B cell (primary cell): Measurements from ENCODE around the gene NAGPA. TPM values are rescaled to one million over a fixed set of nuclear protein-coding genes. Genes with fewer than 3 reads are reported as not detected.

ENCODE experiments used
- ATAC-seq: fragments of 200-7000 bp; cut with Tn5 transposase; one replicate; pipeline ENCODE4 v1.10.0; 2021; ENCODE audit warnings: low read depth, mild to moderate bottlenecking, moderate number of reproducible peaks, moderate library complexity
- CTCF ChIA-PET: fragments of 350-600 bp; sonication (Branson Sonifier 250); formaldehyde crosslinking; loops from one replicate; lab custom pipeline; 2021; ENCODE audit warnings: antibody characterized with exemption, inconsistent platforms; lab: Charles Lee
- POLR2A ChIA-PET: fragments of 350-600 bp; sonication (Branson Sonifier 250); formaldehyde crosslinking; loops from one replicate; lab custom pipeline; 2021; ENCODE audit warnings: antibody characterized with exemption; lab: Charles Lee
- DNase-seq: peaks from one replicate; pipeline ENCODE4 v3.0.0; 2013
- H2AFZ ChIP-seq: 2 replicates; pipeline ENCODE4 v1.6.1; 2012; ENCODE audit warnings: mild to moderate bottlenecking, low read depth, low read length; ENCODE audit not compliant: insufficient read depth, poor library complexity, severe bottlenecking
- H3K27ac ChIP-seq, 2 donors: 1 replicate in 1 of 2; 2 replicates in 1 of 2; pipeline ENCODE4 v1.5.1; 2012 to 2013; ENCODE audit warnings: low read length in 2 of 2, mild to moderate bottlenecking in 2 of 2, moderate library complexity in 1 of 2
- H3K27me3 ChIP-seq, 4 experiments: fragments of 200-600 bp in 1 of 4; sonication (generic) in 1 of 4; replicated peaks in 1 of 4; 1 replicate in 2 of 4; 2 replicates in 2 of 4; pipeline versions ENCODE4 v1.6.1 to v1.7.0; 2013 to 2016; ENCODE audit warnings: low read length in 3 of 4, mild to moderate bottlenecking in 2 of 4, mixed read lengths in 1 of 4, moderate library complexity in 1 of 4; ENCODE audit not compliant: insufficient read depth in 4 of 4, control insufficient read depth in 3 of 4; ENCODE audit errors: control extremely low read depth in 1 of 4
- H3K36me3 ChIP-seq, 2 experiments: replicated peaks in 1 of 2; 1 replicate in 1 of 2; 2 replicates in 1 of 2; pipeline versions ENCODE4 v1.6.1 to v1.7.1; 2013; ENCODE audit warnings: low read length in 1 of 2; ENCODE audit not compliant: insufficient read depth in 2 of 2, control insufficient read depth in 1 of 2; ENCODE audit errors: control extremely low read depth in 1 of 2, extremely low read depth in 1 of 2
- H3K4me1 ChIP-seq, 2 donors: fragments of 200-600 bp in 1 of 2; sonication (generic) in 1 of 2; 1 replicate in 1 of 2; 2 replicates in 1 of 2; pipeline versions ENCODE4 v1.5.1 to v1.6.1; 2013 to 2017; ENCODE audit warnings: low read length in 2 of 2; ENCODE audit not compliant: control insufficient read depth in 2 of 2, insufficient read depth in 2 of 2
- H3K4me2 ChIP-seq: replicated peaks from 2 replicates; pipeline ENCODE3; 2012; ENCODE audit warnings: mild to moderate bottlenecking, low read depth, low read length; ENCODE audit not compliant: poor library complexity, severe bottlenecking
- H3K4me3 ChIP-seq, 5 experiments: fragments of 200-600 bp in 1 of 5; sonication (generic) in 1 of 5; 1 replicate in 3 of 5; 2 replicates in 2 of 5; pipeline versions ENCODE4 v1.5.1 to v1.7.0; 2011 to 2016; ENCODE audit warnings: low read length in 4 of 5, mild to moderate bottlenecking in 4 of 5, low read depth in 2 of 5, control low read depth in 1 of 5, moderate library complexity in 1 of 5; ENCODE audit not compliant: insufficient read depth in 1 of 5; ENCODE audit errors: control extremely low read depth in 1 of 5, extremely low read depth in 1 of 5
- H3K79me2 ChIP-seq: fragments of 200-600 bp; sonication (generic); one replicate; pipeline ENCODE4 v1.6.0; 2016; ENCODE audit warnings: low read length; ENCODE audit not compliant: control insufficient read depth, insufficient read depth
- H3K9ac ChIP-seq: fragments of 200-600 bp; sonication (generic); 2 replicates; pipeline ENCODE4 v1.6.1; 2017; ENCODE audit warnings: mild to moderate bottlenecking, low read length, moderate library complexity
- H3K9me3 ChIP-seq, 3 donors: one replicate each; pipeline versions ENCODE4 v1.6.1 to v1.7.1; 2013; ENCODE audit warnings: low read length in 2 of 3; ENCODE audit not compliant: control insufficient read depth in 2 of 3, insufficient read depth in 1 of 3; ENCODE audit errors: control extremely low read depth in 1 of 3
- H4K20me1 ChIP-seq: 2 replicates; pipeline ENCODE4 v1.6.0; 2012; ENCODE audit warnings: mild to moderate bottlenecking, low read length; ENCODE audit not compliant: insufficient read depth, control insufficient read depth, poor library complexity, severe bottlenecking
- H3K27ac Mint-ChIP-seq: one replicate; pipeline ENCODE4 v1.8.0; 2021; ENCODE audit warnings: mixed read lengths
- H3K27me3 Mint-ChIP-seq: one replicate; pipeline ENCODE4 v1.8.0; 2021; ENCODE audit warnings: mixed read lengths
- H3K4me1 Mint-ChIP-seq: one replicate; pipeline ENCODE4 v1.8.0; 2021; ENCODE audit warnings: mixed read lengths
- H3K4me3 Mint-ChIP-seq: one replicate; pipeline ENCODE4 v1.8.0; 2021; ENCODE audit warnings: mixed read lengths
- H3K9me3 Mint-ChIP-seq: one replicate; pipeline ENCODE4 v1.8.0; 2022; ENCODE audit warnings: mixed read lengths; ENCODE audit not compliant: insufficient read depth
- EZH2 ChIP-seq: IDR thresholded peaks from 2 replicates; pipeline ENCODE4 v1.6.1; 2012; ENCODE audit warnings: borderline replicate concordance, low read depth, mild to moderate bottlenecking, moderate library complexity, low read length; ENCODE audit not compliant: insufficient read depth, poor library complexity, severe bottlenecking
- WGBS: methylation state at CpG from one replicate; pipeline ENCODE4 v1.1.5; 2013; ENCODE audit warnings: missing lambda C conversion rate; ENCODE audit not compliant: insufficient coverage; 5-methylcytosine and 5-hydroxymethylcytosine counted together
- intact Hi-C: fragments of 100-400 bp; cut with micrococcal nuclease; formaldehyde crosslinking; loops from one replicate; pipeline ENCODE4 v1.10.0; 2022
- polyA plus RNA-seq: library from polyadenylated mRNA; depleted of rRNA; stranded (reverse); fragments of >200 nt; gene quantifications from 2 replicates; pipeline ENCODE4 v1.2.3, GENCODE V29; 2012
- total RNA-seq, 2 donors: library from RNA; stranded (reverse); fragments of 120-200 nt in 1 of 2; gene quantifications; 1 replicate in 1 of 2; 2 replicates in 1 of 2; pipeline versions ENCODE4 v1.2.3 to v1.2.4, GENCODE V29; 2013 to 2022
- TF ChIP-seq, protein P1 (sequence below): fragments of 200-600 bp; IDR thresholded peaks from one replicate; pipeline ENCODE4 v1.8.0; 2022; ENCODE audit warnings: antibody characterized with exemption, mild to moderate bottlenecking

The NAGPA gene
- total and polyA plus RNA-seq, 2 donors (not counting 1 experiment from before 2014, with no cell fraction given): 38.4 to 38.6 TPM

DNA sequence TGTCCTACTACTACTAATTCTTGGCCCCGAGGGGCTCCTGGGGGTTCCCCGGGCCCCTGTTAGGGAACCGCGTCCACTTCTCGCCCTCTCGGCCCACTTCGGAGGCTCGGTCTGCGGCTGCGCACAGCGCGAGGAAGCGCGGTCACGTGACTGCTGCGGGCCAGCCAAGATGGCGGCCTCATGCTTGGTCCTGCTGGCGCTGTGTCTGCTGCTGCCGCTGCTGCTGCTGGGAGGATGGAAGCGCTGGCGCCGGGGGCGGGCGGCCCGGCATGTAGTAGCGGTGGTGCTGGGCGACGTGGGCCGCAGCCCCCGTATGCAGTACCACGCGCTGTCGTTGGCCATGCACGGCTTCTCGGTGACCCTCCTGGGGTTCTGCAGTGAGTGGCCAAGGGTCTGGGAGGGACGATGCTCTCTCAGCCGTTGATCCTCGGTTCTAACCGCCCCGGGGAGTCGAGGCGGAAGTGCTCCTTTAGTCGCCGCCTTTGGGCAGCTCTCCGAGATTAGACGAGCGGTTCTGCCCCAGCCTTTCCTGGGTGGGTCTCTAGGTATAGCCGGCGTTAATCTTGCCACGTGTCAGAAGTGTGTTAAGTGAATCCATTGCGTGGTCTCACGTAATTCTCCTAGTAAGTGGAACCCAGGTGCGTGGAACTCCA, 38.1 kb upstream of the NAGPA start, which contains the start of gene ALG1:
Gene ALG1, plus strand, starts transcription at position 163 of the 653 bp plus-strand sequence. Its CDS starts 7 bp downstream, at position 170.
- POLR2A ChIA-PET: interaction anchor here (0.7 to 1.4 kb wide), 2 partner anchors 26 to 38 kb away, joined by 3 to 6 read pairs; partner anchors contain the start of genes EEF2KMT and NAGPA

More for the DNA sequence above, 38.1 kb upstream of the NAGPA start, which contains the start of gene ALG1:
- peak within 1 kb of the TSS; percentile 84 for H3K9ac ChIP-seq
- H3K4me1 ChIP-seq: peaks cover 14 to 18% of the 10 kb centered on the region in 2 donors
- H3K9me3 Mint-ChIP-seq: no peaks in the 10 kb centered on the region
- H3K36me3 ChIP-seq: peaks cover 0 to 20% of the 10 kb centered on the region in 2 experiments
- ATAC-seq (peak; percentile 87), DNase-seq (peak; percentile 93)
- under 1% methylated on average over 52 of the region's 53 CpGs for WGBS
- H3K4me1 Mint-ChIP-seq: peaks cover 27% of the 10 kb centered on the region
- CTCF ChIA-PET: interaction anchor here (0.6 to 1.4 kb wide), 6 partner anchors 13 to 20 kb away, joined by 3 to 6 read pairs (median 3); no protein-coding TSS in a partner anchor
- peak within 1 kb of the TSS; percentile 97 for H2AFZ ChIP-seq
- intact Hi-C loops: loop anchor here (1.0 to 5.0 kb wide), 3 partner anchors 25 to 270 kb away; partner anchors contain the start of genes EEF2KMT, NAGPA and ROGDI
- peak within 1 kb of the TSS; percentile 81 to 90 for H3K27ac ChIP-seq
- no peaks in the 10 kb centered on the region for H3K27me3 ChIP-seq
- no peaks in the 10 kb centered on the region for H3K9me3 ChIP-seq
- peak within 1 kb of the TSS; percentile 98 for H3K4me3 Mint-ChIP-seq
- H3K79me2 ChIP-seq: peaks cover 15% of the 10 kb centered on the region
- H3K27ac Mint-ChIP-seq: peak within 1 kb of the TSS; percentile 99
- TF ChIP-seq EZH2: no peak
- TF ChIP-seq, protein P1, sequence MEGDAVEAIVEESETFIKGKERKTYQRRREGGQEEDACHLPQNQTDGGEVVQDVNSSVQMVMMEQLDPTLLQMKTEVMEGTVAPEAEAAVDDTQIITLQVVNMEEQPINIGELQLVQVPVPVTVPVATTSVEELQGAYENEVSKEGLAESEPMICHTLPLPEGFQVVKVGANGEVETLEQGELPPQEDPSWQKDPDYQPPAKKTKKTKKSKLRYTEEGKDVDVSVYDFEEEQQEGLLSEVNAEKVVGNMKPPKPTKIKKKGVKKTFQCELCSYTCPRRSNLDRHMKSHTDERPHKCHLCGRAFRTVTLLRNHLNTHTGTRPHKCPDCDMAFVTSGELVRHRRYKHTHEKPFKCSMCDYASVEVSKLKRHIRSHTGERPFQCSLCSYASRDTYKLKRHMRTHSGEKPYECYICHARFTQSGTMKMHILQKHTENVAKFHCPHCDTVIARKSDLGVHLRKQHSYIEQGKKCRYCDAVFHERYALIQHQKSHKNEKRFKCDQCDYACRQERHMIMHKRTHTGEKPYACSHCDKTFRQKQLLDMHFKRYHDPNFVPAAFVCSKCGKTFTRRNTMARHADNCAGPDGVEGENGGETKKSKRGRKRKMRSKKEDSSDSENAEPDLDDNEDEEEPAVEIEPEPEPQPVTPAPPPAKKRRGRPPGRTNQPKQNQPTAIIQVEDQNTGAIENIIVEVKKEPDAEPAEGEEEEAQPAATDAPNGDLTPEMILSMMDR: no peak
- peak within 1 kb of the TSS; percentile 73 for H3K4me2 ChIP-seq
- H3K4me3 ChIP-seq: peak within 1 kb of the TSS; percentile 50 to 87 (median 74)
- peaks cover 5% of the 10 kb centered on the region for H4K20me1 ChIP-seq
- H3K27me3 Mint-ChIP-seq: peaks cover 3% of the 10 kb centered on the region
